ENCODE results near the gene C10orf95.

DNA sequence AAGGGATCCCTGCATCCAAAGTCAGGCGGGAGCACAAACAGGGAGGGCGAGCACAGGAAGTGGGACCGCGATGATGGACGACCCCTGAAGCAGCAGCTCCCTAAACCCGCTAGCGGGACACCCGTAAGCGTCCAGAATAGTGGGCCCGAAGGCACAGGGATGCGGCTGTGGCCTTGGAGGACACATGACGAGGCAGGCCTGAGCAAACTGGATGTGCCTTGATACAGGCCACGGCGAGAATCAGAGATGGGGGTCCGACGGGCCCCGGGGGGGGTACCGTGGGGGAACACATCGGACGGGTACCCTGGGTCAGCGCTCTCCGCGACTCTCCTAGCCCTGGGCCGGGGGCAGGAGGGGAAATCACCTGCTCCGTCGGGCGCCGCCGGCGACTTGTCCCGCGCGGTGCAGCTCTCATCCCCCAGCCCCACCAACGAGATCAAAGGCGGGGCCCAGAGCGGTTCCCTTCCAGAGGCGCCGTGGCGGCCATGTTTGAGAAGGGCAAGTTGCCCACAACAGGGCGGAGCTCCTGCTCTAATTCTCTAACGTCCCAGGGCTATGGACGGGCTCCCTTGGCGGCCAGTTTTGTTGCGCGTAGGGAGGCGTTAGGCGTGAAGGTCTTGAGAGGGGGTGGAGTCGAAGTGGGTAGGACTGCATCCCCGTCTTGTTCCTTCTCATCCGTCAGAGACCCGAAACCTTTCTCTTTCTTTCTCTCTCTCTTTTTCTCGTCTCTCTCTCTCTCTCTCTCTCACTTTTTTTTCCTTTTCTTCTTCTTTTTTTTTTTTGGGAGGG, 19.0 kb downstream of the C10orf95 start, which contains the start of gene CUEDC2:
- TF ChIP-seq, protein P1, sequence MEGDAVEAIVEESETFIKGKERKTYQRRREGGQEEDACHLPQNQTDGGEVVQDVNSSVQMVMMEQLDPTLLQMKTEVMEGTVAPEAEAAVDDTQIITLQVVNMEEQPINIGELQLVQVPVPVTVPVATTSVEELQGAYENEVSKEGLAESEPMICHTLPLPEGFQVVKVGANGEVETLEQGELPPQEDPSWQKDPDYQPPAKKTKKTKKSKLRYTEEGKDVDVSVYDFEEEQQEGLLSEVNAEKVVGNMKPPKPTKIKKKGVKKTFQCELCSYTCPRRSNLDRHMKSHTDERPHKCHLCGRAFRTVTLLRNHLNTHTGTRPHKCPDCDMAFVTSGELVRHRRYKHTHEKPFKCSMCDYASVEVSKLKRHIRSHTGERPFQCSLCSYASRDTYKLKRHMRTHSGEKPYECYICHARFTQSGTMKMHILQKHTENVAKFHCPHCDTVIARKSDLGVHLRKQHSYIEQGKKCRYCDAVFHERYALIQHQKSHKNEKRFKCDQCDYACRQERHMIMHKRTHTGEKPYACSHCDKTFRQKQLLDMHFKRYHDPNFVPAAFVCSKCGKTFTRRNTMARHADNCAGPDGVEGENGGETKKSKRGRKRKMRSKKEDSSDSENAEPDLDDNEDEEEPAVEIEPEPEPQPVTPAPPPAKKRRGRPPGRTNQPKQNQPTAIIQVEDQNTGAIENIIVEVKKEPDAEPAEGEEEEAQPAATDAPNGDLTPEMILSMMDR (IDR thresholded peaks at IDR 0.05 in 2 of 3, conservative IDR thresholded peaks at IDR 0.05 in 1 of 3; ENCODE audit: control insufficient read depth in 2 of 3, extremely low read depth in 1 of 3, insufficient read depth in 1 of 3, low read depth in 3 of 3, low read length in 3 of 3), result no peak
- TF ChIP-seq, protein P2, sequence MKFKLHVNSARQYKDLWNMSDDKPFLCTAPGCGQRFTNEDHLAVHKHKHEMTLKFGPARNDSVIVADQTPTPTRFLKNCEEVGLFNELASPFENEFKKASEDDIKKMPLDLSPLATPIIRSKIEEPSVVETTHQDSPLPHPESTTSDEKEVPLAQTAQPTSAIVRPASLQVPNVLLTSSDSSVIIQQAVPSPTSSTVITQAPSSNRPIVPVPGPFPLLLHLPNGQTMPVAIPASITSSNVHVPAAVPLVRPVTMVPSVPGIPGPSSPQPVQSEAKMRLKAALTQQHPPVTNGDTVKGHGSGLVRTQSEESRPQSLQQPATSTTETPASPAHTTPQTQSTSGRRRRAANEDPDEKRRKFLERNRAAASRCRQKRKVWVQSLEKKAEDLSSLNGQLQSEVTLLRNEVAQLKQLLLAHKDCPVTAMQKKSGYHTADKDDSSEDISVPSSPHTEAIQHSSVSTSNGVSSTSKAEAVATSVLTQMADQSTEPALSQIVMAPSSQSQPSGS (IDR thresholded peaks at IDR 0.05; ENCODE audit: low read length), result no peak
- TF ChIP-seq SRF (IDR thresholded peaks at IDR 0.05; ENCODE audit: low read depth in 2 of 2, low read length in 2 of 2), result 0 out of 4 replicates have a peak, but pooled peaks of 1 of the 2 experiments have one; percentile 42
